ENCODE results near the gene SETD3.

Gene SETD3

DNA sequence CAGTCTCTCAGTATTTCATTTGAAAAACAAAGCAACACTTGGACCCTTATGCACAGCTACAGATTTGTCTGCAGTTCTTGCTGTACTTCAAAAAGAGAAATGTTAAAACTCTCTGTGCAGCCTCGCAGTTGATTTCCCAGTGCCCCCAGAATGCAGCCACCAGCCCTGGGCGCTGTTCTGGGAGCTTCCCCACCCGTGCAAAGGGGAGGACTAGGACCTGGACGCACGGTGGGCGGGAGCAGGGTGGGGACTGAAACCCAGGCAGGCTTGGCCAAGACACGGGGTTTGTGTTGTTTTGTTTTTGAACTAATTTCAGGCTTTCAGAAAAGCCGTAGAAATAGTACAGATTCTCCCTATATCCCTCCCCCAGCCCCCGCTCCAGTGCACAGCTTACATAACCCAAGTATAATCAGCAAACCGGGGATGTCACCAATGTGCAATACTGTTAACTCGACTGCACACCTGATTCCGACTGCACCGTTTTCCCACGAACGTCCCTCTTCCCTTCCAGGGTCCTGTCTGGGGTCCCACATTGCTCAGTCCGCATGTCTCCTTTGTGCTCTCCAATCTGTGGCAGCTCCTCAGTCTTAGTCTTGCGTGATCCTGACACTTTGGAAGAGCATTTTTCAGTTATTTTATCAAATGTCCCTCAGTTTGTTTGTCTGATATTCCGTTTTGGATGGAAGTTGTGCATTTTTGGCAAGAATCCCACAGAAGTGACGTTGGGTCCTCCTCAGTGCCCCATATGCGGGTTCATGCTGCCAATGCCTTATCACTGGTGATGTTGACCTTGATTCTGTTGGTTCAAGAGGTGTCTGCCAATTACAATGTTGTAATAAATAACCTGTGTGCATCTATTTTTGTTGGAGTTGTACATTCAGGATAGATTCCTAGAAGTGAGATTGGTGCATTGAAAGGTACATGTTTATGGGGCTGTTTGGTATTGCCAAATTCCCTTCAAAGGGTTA, 95.9 kb downstream of the SETD3 start:
- Histone ChIP-seq H3K27me3 (ENCODE audit: low read depth, low read length) (no peaks in the 10 kb centered on the region), H3K36me3 (ENCODE audit: control insufficient read depth in 1 of 2, insufficient read depth in 2 of 2, low read length in 2 of 2) (no peaks in the 10 kb centered on the region), H3K9me3 (ENCODE audit: control insufficient read depth in 1 of 2, low read length in 2 of 2) (no peaks in the 10 kb centered on the region), H3K4me1 (ENCODE audit: control insufficient read depth in 1 of 2, insufficient read depth in 2 of 2, low read length in 2 of 2) (peaks cover 0 to 3% of the 10 kb centered on the region in 2 donors), H3K4me3 (ENCODE audit: low read depth in 1 of 2, low read length in 2 of 2) (no peak overlapping the region), H3K27ac (ENCODE audit: low read length) (no peak overlapping the region)

DNA sequence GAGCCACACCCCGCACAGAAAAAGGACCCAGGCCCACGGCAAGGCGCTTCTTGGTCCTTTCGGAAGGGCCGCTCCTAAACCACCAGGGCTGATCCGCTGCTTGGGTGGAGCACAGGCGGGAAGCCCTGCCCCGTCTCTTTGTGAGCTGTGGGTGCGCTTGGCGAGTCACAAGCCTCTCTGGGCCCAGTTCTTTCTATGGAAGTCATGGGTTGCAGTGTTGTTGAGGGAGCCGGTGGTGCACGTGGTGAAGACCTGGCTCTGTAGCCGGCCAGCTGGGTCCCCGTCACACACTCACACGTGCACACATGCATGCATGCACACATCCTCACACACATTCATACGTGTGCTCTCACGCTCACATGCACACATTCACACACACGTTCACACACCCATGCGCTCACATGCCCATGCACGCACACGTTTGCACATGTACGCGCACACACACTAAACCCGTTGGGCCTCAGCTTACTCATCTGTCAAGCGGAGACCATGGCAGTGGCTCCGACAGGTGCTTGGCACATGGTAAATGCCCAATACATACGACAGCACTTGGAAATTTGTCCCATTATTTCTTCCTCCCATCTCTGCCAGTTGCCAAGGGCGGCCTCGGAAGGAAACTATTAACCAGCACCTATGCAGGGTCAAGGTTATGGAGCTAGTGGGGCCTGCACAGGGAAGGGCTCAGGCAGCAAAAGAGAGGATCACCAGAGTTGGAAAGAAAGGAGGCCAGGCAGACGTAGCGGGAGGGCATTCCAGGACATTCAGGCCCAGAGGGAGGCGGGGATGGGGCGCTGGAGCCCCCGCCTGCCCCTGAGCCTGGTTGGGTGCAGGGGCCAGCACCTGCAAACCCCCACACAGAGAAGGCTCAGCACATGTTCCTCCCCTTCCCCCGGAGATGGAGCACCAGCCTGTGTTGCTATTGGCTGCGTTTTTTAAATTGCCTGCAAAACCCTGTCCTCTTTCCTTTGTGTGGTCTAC, 96.9 kb downstream of the SETD3 start:
- no peaks in the 10 kb centered on the region for H3K36me3 ChIP-seq (ENCODE audit: control insufficient read depth in 1 of 2, insufficient read depth in 2 of 2, low read length in 2 of 2)
- no peak overlapping the region for H3K27ac ChIP-seq (ENCODE audit: low read length)
- no peaks in the 10 kb centered on the region for H3K27me3 ChIP-seq (ENCODE audit: low read depth, low read length)
- H3K9me3 ChIP-seq (ENCODE audit: control insufficient read depth in 1 of 2, low read length in 2 of 2), result no peaks in the 10 kb centered on the region
- H3K4me1 ChIP-seq (ENCODE audit: control insufficient read depth in 1 of 2, insufficient read depth in 2 of 2, low read length in 2 of 2), result peaks cover 0 to 3% of the 10 kb centered on the region in 2 donors
- H3K4me3 ChIP-seq (ENCODE audit: low read depth in 1 of 2, low read length in 2 of 2), result no peak overlapping the region

DNA sequence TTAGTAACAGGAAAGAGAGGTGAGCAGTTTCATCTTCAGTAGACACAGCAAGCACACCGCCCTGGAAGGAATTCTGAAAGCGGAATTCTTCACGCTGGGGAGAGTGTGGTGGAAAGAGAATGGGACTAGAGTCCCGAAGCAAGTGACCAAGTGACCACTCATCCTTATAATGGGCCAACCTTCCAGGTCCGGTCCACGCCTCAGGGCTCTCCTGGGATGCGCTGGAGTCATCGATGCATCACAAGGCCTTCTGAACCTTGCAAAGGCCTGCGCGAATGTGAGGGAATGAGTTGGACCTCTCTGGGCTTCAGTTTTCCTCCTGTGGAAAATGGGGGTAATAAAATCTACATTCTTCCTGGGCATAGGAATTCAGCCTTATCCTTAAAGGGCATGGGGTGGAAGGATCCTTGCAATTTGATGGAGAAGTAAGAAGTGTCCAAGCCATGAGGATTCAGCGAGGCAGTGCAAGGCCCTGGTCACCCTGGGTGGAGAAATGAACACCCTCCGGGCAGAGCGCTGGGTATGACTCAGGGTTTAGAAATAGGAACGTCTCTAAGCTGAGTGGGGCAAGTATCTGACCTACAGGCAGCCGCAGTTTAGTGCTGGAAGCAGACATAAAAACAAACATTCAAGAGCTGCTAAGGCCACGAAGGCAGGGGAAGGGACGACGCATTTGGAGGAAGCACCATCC, 97.7 kb downstream of the SETD3 start:
- Histone ChIP-seq H3K27me3 (ENCODE audit: low read depth, low read length) (no peaks in the 10 kb centered on the region), H3K4me1 (ENCODE audit: control insufficient read depth in 1 of 2, insufficient read depth in 2 of 2, low read length in 2 of 2) (peaks cover 0 to 3% of the 10 kb centered on the region in 2 donors), H3K4me3 (ENCODE audit: low read depth in 1 of 2, low read length in 2 of 2) (no peak overlapping the region), H3K9me3 (ENCODE audit: control insufficient read depth in 1 of 2, low read length in 2 of 2) (no peaks in the 10 kb centered on the region), H3K27ac (ENCODE audit: low read length) (no peak overlapping the region), H3K36me3 (ENCODE audit: control insufficient read depth in 1 of 2, insufficient read depth in 2 of 2, low read length in 2 of 2) (no peaks in the 10 kb centered on the region)

DNA sequence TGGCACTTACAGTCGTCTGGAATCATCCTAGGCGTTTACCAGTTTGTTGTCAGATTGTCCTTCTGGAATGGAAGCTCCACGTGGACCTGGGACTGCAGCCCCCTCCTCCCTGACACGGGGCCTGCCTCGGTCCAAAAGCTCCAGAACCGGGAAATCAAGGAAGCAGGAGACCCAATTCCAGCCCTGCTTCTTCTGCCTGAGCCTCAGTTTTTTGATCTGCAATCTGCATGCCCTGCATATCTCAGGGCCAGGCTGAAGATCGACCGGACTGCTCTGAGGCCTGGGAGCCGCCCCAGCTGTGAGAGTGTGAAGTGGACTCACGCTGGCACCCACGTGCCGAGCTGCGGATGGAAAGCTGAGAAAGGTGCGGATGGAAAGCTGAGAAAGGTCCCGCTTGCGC, 98.6 kb downstream of the SETD3 start:
- Histone ChIP-seq H3K36me3 (ENCODE audit: control insufficient read depth in 1 of 2, insufficient read depth in 2 of 2, low read length in 2 of 2) (no peaks in the 10 kb centered on the region), H3K27ac (ENCODE audit: low read length) (no peak overlapping the region), H3K27me3 (ENCODE audit: low read depth, low read length) (no peaks in the 10 kb centered on the region), H3K4me1 (ENCODE audit: control insufficient read depth in 1 of 2, insufficient read depth in 2 of 2, low read length in 2 of 2) (no peaks in the 10 kb centered on the region), H3K4me3 (ENCODE audit: low read depth in 1 of 2, low read length in 2 of 2) (no peak overlapping the region), H3K9me3 (ENCODE audit: control insufficient read depth in 1 of 2, low read length in 2 of 2) (no peaks in the 10 kb centered on the region)

DNA sequence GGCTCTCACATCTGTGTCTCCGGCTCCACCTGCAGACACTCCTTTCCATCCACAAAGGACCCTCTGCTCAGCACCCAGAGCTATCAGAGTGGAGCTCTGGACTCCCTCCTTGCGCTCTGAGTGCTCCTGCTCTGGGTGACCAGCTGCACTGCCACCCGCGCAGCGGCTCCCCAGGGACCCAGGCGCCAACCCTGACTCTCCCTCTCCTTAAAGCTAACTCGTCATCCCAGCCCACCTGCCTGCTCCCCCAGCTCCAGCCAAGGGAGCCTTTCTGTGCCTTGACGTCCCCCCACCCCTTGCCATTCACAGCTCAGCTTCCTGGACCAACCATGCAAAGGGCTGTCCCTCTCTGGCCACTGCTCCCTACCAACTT, 99.0 kb downstream of the SETD3 start:
- Histone ChIP-seq H3K9me3 (ENCODE audit: control insufficient read depth in 1 of 2, low read length in 2 of 2) (no peaks in the 10 kb centered on the region), H3K27ac (ENCODE audit: low read length) (no peak overlapping the region), H3K27me3 (ENCODE audit: low read depth, low read length) (no peaks in the 10 kb centered on the region), H3K4me3 (ENCODE audit: low read depth in 1 of 2, low read length in 2 of 2) (no peak overlapping the region), H3K4me1 (ENCODE audit: control insufficient read depth in 1 of 2, insufficient read depth in 2 of 2, low read length in 2 of 2) (no peaks in the 10 kb centered on the region), H3K36me3 (ENCODE audit: control insufficient read depth in 1 of 2, insufficient read depth in 2 of 2, low read length in 2 of 2) (no peaks in the 10 kb centered on the region)

DNA sequence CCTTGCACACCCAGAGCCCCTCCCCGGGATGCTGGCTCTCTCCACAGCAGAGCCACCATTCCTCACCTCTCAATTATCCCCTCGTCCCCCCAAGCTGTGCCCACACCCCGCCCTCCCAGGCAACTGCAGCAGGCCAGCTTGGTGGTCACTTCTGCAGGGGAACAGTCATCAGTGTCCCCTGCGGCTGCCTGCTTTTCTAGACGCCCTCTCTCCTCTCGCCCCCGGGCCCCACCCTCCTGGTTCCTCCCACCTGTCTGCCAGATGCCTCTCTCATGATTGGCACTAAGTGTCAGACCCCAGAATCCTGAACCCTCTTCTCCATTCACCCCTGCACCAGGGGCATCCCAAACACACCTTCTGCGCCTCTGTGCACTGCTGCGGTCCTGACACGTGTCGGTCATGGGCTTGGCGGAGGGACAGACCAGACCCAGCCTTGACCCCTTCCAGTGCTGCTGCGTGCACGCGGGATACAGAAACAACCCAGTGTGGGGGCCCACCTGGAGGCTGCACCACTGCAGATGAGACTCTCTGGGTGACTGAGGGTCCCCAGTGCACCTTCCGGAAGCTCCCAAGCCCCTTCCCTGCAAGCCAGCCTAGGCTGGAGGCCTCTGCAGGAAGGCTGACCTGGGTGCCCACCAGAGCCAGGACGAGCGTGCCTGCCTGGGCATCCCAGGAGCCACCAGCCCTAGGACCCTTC, 99.5 kb downstream of the SETD3 start:
- no peaks in the 10 kb centered on the region for H3K4me1 ChIP-seq (ENCODE audit: control insufficient read depth in 1 of 2, insufficient read depth in 2 of 2, low read length in 2 of 2)
- H3K27me3 ChIP-seq (ENCODE audit: low read depth, low read length), result no peaks in the 10 kb centered on the region
- no peak overlapping the region for H3K27ac ChIP-seq (ENCODE audit: low read length)
- no peaks in the 10 kb centered on the region for H3K36me3 ChIP-seq (ENCODE audit: control insufficient read depth in 1 of 2, insufficient read depth in 2 of 2, low read length in 2 of 2)
- H3K4me3 ChIP-seq (ENCODE audit: low read depth in 1 of 2, low read length in 2 of 2), result no peak overlapping the region
- no peaks in the 10 kb centered on the region for H3K9me3 ChIP-seq (ENCODE audit: control insufficient read depth in 1 of 2, low read length in 2 of 2)

DNA sequence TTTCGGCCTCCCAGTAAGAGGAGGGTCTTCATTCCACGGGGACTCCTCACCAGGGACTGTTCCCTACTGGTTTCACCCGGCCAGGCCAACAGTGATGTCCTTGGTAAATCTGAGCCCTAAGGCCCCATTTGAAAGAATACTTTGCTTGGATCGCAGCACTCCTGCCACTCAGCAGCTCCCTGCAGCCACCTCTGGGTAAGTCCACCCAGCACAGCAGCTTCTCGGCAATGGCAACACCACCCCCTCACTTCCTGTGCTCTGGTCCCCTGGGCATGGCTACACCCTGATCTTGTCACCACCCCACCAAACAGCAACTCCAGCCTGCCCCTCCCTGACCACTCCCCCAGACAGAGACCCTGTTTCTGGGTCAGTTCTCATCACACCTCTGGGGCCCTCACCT, 100.3 kb downstream of the SETD3 start:
- Histone ChIP-seq H3K4me1 (ENCODE audit: control insufficient read depth in 1 of 2, insufficient read depth in 2 of 2, low read length in 2 of 2) (no peaks in the 10 kb centered on the region), H3K36me3 (ENCODE audit: control insufficient read depth in 1 of 2, insufficient read depth in 2 of 2, low read length in 2 of 2) (no peaks in the 10 kb centered on the region), H3K4me3 (ENCODE audit: low read depth in 1 of 2, low read length in 2 of 2) (no peak overlapping the region), H3K27me3 (ENCODE audit: low read depth, low read length) (no peaks in the 10 kb centered on the region), H3K27ac (ENCODE audit: low read length) (no peak overlapping the region), H3K9me3 (ENCODE audit: control insufficient read depth in 1 of 2, low read length in 2 of 2) (no peaks in the 10 kb centered on the region)

DNA sequence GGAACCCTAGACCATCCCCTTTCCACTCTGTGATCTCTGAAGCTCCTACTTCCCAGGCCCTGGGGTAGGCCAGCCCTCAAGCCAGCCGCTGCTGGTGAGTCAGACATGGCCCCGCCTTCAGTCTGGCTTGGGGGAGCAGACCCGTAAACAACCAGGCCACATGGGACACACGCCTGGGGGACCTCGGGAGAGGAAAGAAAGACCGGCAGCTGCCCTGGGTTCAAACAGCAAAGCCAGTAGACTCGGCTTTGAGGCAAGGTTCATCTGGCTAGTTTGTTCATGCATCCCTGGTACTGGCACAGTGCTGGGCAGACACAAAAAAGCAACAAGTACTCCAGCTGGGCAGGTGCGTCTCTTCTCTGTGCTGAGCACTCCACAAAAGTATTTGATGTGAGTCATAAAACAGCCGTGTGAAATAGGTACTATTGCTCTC, 101.9 kb downstream of the SETD3 start:
- Histone ChIP-seq H3K27me3 (ENCODE audit: low read depth, low read length) (no peaks in the 10 kb centered on the region), H3K9me3 (ENCODE audit: control insufficient read depth in 1 of 2, low read length in 2 of 2) (no peaks in the 10 kb centered on the region), H3K36me3 (ENCODE audit: control insufficient read depth in 1 of 2, insufficient read depth in 2 of 2, low read length in 2 of 2) (no peaks in the 10 kb centered on the region), H3K4me1 (ENCODE audit: control insufficient read depth in 1 of 2, insufficient read depth in 2 of 2, low read length in 2 of 2) (no peaks in the 10 kb centered on the region), H3K27ac (ENCODE audit: low read length) (no peak overlapping the region), H3K4me3 (ENCODE audit: low read depth in 1 of 2, low read length in 2 of 2) (no peak overlapping the region)

DNA sequence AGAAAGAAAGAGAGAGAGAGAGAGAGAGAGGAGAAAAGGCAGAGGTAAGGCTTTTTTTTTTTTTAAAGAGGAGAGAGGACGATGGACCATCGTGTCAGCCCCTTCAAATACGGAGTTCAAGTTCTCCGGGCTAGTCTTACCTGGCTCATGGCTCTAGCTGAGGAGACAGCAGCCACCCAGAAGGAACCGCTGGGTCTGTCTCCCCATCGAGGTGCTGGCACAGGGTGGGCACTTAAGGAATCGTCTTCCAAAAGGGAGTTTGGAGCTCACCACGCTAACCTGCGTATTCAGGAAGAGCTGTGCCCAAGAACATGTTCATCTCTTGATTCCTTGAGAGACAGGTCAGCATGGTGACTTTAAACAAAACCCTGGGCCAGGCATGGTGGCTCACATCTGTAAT, 102.7 kb downstream of the SETD3 start:
- H3K27me3 ChIP-seq (ENCODE audit: low read depth, low read length), result no peaks in the 10 kb centered on the region
- H3K4me3 ChIP-seq (ENCODE audit: low read depth in 1 of 2, low read length in 2 of 2), result no peak overlapping the region
- no peaks in the 10 kb centered on the region for H3K9me3 ChIP-seq (ENCODE audit: control insufficient read depth in 1 of 2, low read length in 2 of 2)
- no peaks in the 10 kb centered on the region for H3K36me3 ChIP-seq (ENCODE audit: control insufficient read depth in 1 of 2, insufficient read depth in 2 of 2, low read length in 2 of 2)
- H3K27ac ChIP-seq (ENCODE audit: low read length), result no peak overlapping the region
- H3K4me1 ChIP-seq (ENCODE audit: control insufficient read depth in 1 of 2, insufficient read depth in 2 of 2, low read length in 2 of 2), result no peaks in the 10 kb centered on the region

DNA sequence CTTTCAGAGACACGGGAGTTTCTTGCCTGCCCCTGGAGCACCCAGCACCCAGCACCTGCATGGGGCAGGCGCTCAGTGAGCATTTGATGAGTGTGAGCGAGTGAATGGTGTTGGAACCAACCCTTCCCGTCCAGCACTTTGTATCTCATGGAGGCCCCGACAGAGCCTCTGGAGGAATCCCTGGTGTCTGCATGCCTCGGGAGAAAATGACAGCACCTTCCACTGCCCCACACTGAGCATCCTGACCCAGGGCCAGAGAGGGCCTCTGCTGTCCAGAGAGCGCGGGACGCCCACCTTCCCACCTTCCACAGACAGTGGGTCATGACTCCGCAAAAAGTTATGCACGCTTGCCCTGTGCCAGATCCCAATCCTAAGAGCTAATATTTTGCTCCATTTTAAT, 105.7 kb downstream of the SETD3 start:
- H3K4me3 ChIP-seq (ENCODE audit: low read depth in 1 of 2, low read length in 2 of 2), result no peak overlapping the region
- no peaks in the 10 kb centered on the region for H3K4me1 ChIP-seq (ENCODE audit: control insufficient read depth in 1 of 2, insufficient read depth in 2 of 2, low read length in 2 of 2)
- no peaks in the 10 kb centered on the region for H3K36me3 ChIP-seq (ENCODE audit: control insufficient read depth in 1 of 2, insufficient read depth in 2 of 2, low read length in 2 of 2)
- H3K27ac ChIP-seq (ENCODE audit: low read length), result no peak overlapping the region
- no peaks in the 10 kb centered on the region for H3K27me3 ChIP-seq (ENCODE audit: low read depth, low read length)
- no peaks in the 10 kb centered on the region for H3K9me3 ChIP-seq (ENCODE audit: control insufficient read depth in 1 of 2, low read length in 2 of 2)

Data from muscle layer of duodenum (tissue), 2 donors.